Skeletal muscle satellite cell (primary cell): ENCODE measurements around the gene ADGRE3.
"Not testable (repeated sequence)": the region's sequence is repeated elsewhere in the genome, so short reads cannot be mapped to it uniquely, and the experiment has no call there.

Experiments
- H3K27me3 ChIP-seq: 2 replicates; pipeline ENCODE4 v1.7.0; 2013; ENCODE audit warnings: low read length; ENCODE audit not compliant: control insufficient read depth, insufficient read depth
- H3K36me3 ChIP-seq: 2 replicates; pipeline ENCODE4 v1.7.0; 2013; ENCODE audit warnings: mild to moderate bottlenecking, control low read depth, low read length; ENCODE audit not compliant: insufficient read depth
- H3K4me1 ChIP-seq: 2 replicates; pipeline ENCODE4 v1.7.0; 2013; ENCODE audit warnings: low read length; ENCODE audit not compliant: control insufficient read depth, insufficient read depth
- H3K4me2 ChIP-seq: 2 replicates; pipeline ENCODE4 v1.7.0; 2013; ENCODE audit warnings: mild to moderate bottlenecking, low read length
- H3K4me3 ChIP-seq: 2 replicates; pipeline ENCODE4 v1.7.0; 2013; ENCODE audit warnings: low read length
- H3K9ac ChIP-seq: 2 replicates; pipeline ENCODE4 v1.7.0; 2013; ENCODE audit warnings: mild to moderate bottlenecking, low read depth, low read length, moderate library complexity
- H3K9me3 ChIP-seq: replicated peaks from 2 replicates; pipeline ENCODE4 v1.7.0; 2013; ENCODE audit warnings: mild to moderate bottlenecking, control low read depth, low read length

The ADGRE3 gene

GRCh38 chr19:14661372-14661924 is 13.2 kb downstream of the ADGRE3 start:
- H3K27me3 ChIP-seq, result no peaks in the 10 kb centered on the region
- no peak overlapping the region for H3K4me3 ChIP-seq
- H3K9me3 ChIP-seq, result no peaks in the 10 kb centered on the region
- no peak overlapping the region for H3K4me2 ChIP-seq
- no peaks in the 10 kb centered on the region for H3K36me3 ChIP-seq
- no peak overlapping the region for H3K9ac ChIP-seq
- H3K4me1 ChIP-seq, result no peaks in the 10 kb centered on the region

DNA sequence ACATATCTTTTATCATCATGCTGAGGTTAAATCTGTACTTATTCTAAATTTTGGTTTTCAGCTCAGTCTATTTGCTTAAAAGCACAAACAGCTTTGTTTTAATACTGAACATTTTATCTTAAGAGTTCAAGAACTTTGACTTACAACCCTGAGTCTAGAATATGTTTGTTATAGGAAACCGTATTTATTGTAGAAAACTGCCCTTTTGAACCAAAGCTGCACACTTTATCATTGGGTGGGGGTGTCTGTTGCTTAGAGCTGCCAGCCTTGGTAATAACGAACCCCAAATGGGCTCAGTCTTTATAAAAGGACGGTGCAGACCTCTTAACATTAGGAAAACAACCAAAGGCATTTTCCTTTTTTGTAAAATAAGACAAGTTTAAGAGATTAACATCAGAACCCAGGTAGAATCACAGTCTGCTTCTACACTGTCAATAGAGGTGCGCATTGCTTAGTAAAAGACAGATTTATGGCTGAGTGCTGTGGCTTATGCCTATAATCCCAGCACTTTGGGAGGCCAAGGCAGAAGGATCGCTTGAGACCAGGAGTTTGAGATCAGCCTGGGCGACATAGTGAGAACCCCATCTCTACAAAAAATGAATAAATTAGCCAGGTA is 14.7 kb downstream of the ADGRE3 start:
- no peaks in the 10 kb centered on the region for H3K27me3 ChIP-seq
- H3K36me3 ChIP-seq, result no peaks in the 10 kb centered on the region
- H3K4me3 ChIP-seq, result no peak overlapping the region
- no peaks in the 10 kb centered on the region for H3K4me1 ChIP-seq
- H3K9me3 ChIP-seq, result no peaks in the 10 kb centered on the region
- no peak overlapping the region for H3K4me2 ChIP-seq
- H3K9ac ChIP-seq, result no peak overlapping the region

DNA sequence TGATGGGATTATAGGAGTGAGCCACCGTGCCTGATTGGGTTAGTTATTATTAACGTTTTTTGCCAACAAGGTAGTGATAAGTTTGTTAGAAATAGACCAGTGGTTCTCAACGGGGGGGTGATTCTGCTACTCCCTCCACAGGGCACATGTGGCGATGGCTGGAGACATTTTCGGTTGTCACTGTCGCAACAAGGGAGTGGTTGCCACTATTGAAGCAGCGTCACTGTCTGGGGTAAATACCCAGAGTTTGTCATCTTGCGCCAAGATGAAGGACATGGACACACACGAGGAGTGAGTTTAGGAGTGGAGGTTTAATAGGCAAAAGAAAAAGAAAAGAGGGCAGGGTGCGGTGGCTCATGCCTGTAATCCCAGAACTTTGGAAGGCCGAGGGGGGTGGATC is 18.9 kb downstream of the ADGRE3 start:
- Histone ChIP-seq H3K9ac (no peak overlapping the region), H3K4me1 (no peaks in the 10 kb centered on the region), H3K36me3 (no peaks in the 10 kb centered on the region), H3K4me3 (no peak overlapping the region), H3K27me3 (no peaks in the 10 kb centered on the region), H3K4me2 (no peak overlapping the region), H3K9me3 (no peaks in the 10 kb centered on the region)

GRCh38 chr19:14654786-14655560 is 19.7 kb downstream of the ADGRE3 start:
- Histone ChIP-seq H3K27me3 (no peaks in the 10 kb centered on the region), H3K9ac (no peak overlapping the region), H3K9me3 (no peaks in the 10 kb centered on the region), H3K36me3 (no peaks in the 10 kb centered on the region), H3K4me2 (no peak overlapping the region), H3K4me3 (no peak overlapping the region), H3K4me1 (no peaks in the 10 kb centered on the region)

DNA sequence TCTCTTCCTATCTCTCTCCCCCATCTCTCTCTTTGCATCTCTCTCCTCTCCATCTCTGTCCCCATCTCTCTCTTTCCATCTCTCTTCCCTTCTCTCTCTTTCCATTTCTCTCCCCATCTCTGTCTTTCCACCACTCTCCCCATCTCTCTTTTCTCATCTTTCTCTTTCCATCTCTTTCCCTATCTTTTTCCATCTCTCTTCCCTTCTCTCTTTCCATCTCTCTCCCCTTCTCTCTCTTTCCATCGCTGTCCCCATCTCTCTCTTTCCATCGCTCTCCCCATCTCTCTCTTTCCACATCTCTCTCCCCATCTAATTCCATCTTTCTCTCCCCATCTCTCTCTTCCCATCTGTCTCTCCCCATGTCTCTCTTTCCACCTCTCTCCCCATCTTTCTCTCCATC is 24.5 kb downstream of the ADGRE3 start:
- Histone ChIP-seq H3K9ac (no peak overlapping the region), H3K4me2 (no peak overlapping the region), H3K9me3 (no peaks in the 10 kb centered on the region)

DNA sequence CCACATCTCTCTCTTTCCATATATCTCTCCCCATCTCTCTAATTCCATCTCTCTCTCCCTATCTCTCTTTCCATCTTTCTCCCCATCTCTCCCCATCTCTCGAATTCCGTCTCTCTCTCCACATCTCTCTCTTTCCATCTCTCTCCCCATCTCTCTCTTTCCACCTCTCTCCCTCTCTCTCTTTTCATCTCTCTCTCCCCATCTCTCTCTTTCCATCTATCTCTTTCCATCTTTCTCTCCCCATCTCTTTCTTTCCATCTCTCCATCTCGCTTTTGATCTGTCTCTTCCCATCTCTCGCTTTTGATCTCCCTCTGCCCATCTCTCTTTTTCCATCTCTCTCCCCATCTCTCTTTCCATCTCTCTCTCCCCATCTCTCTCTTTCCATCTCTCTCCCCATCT is 25.6 kb downstream of the ADGRE3 start:
- no peaks in the 10 kb centered on the region for H3K4me1 ChIP-seq
- no peaks in the 10 kb centered on the region for H3K27me3 ChIP-seq
- H3K9ac ChIP-seq, result no peak overlapping the region
- H3K4me2 ChIP-seq, result no peak overlapping the region
- H3K9me3 ChIP-seq, result no peaks in the 10 kb centered on the region
- H3K36me3 ChIP-seq, result no peaks in the 10 kb centered on the region
- no peak overlapping the region for H3K4me3 ChIP-seq

More for the DNA sequence above, 24.5 kb downstream of the ADGRE3 start:
- no peaks in the 10 kb centered on the region for H3K27me3 ChIP-seq
- no peak overlapping the region for H3K4me3 ChIP-seq
- H3K4me1 ChIP-seq, result no peaks in the 10 kb centered on the region
- no peaks in the 10 kb centered on the region for H3K36me3 ChIP-seq

DNA sequence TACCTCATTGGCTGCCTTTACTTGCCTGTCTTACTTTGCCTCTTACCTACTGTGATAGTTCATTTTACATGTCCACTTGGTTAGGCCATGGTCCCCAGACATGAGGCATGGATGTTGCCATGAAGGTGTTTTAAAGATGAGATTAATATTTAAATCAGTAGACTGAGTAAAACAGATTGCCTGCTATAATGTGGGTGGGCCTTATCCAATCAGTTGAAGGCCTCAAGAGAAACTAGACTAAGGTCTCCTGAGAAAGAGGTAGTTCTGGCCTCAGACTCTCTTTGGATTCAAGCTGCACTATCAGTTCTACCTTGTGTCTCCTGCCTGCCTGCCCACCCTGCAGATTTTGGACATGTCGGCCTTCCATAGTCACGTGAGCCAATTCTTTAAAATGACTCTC is 26.1 kb downstream of the ADGRE3 start:
- H3K4me2 ChIP-seq, result no peak overlapping the region
- no peaks in the 10 kb centered on the region for H3K9me3 ChIP-seq
- H3K27me3 ChIP-seq, result no peaks in the 10 kb centered on the region
- no peaks in the 10 kb centered on the region for H3K4me1 ChIP-seq
- no peaks in the 10 kb centered on the region for H3K36me3 ChIP-seq
- H3K4me3 ChIP-seq, result no peak overlapping the region
- no peak overlapping the region for H3K9ac ChIP-seq

- Histone ChIP-seq H3K9ac (no peak overlapping the region), H3K4me1 (no peaks in the 10 kb centered on the region), H3K36me3 (no peaks in the 10 kb centered on the region), H3K9me3 (no peaks in the 10 kb centered on the region), H3K27me3 (no peaks in the 10 kb centered on the region), H3K4me2 (no peak overlapping the region), H3K4me3 (no peak overlapping the region)
These were observed 34.9 kb downstream of the ADGRE3 start for GRCh38 chr19:14639536-14640277.

DNA sequence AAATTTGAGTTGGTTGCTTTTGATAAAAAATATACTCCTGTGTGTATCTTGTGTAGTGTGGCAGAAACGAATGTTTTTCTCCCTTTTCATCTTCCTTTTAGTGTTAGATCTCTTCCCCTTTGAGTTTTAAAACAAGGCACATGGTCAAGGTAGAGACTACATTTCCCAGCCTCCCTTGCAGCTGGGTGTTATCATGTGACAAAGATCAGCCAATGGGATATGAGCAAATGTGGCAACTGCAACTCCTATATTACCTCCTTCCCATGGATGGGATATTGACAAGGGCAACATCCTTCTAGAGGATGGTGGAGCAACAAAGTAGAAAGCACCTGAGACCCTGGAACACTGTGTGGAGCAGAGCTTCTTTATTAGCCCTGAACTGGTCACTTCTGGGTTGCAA is 42.4 kb downstream of the ADGRE3 start:
- Histone ChIP-seq H3K4me2 (no peak overlapping the region), H3K4me1 (no peaks in the 10 kb centered on the region), H3K27me3 (no peaks in the 10 kb centered on the region), H3K9ac (no peak overlapping the region), H3K9me3 (no peaks in the 10 kb centered on the region), H3K36me3 (no peaks in the 10 kb centered on the region), H3K4me3 (no peak overlapping the region)

GRCh38 chr19:14629557-14629956 is 45.1 kb downstream of the ADGRE3 start:
- H3K9ac ChIP-seq, result no peak overlapping the region
- H3K27me3 ChIP-seq, result no peaks in the 10 kb centered on the region
- no peak overlapping the region for H3K4me2 ChIP-seq
- no peaks in the 10 kb centered on the region for H3K36me3 ChIP-seq
- no peaks in the 10 kb centered on the region for H3K4me1 ChIP-seq
- no peak overlapping the region for H3K4me3 ChIP-seq
- no peaks in the 10 kb centered on the region for H3K9me3 ChIP-seq

DNA sequence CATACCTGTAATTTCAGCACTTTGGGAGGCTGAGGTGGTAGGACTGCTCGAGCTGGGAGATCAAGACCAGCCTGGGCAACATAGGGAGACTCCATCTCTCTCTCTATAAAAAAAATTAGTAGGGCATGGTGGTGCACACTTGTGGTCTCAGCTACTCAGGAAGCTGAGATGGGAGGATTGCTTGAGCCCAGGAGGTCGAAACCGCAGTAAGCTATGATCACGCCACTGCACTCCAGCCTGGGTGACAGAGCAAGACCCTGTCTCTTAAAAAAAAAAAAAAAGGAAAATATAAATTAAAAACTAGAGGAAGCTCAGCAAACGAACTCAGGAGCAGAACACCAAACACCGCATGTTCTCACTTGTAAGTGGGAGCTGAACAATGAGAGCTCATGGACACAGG is 50.2 kb downstream of the ADGRE3 start:
- H3K4me3 ChIP-seq, H3K36me3 ChIP-seq, H3K9me3 ChIP-seq, H3K4me2 ChIP-seq, H3K4me1 ChIP-seq, H3K9ac ChIP-seq, H3K27me3 ChIP-seq: not testable (repeated sequence)
